ENCODE data around the gene RBM46. TPM values are rescaled to one million over a fixed set of nuclear protein-coding genes. Genes with fewer than 3 reads are reported as not detected.
"Not testable (repeated sequence)": the region's sequence is repeated elsewhere in the genome, so short reads cannot be mapped to it uniquely, and the experiment has no call there.

The RBM46 gene
- total RNA-seq, 1 donor from 2014 or later = 0.15 TPM

DNA sequence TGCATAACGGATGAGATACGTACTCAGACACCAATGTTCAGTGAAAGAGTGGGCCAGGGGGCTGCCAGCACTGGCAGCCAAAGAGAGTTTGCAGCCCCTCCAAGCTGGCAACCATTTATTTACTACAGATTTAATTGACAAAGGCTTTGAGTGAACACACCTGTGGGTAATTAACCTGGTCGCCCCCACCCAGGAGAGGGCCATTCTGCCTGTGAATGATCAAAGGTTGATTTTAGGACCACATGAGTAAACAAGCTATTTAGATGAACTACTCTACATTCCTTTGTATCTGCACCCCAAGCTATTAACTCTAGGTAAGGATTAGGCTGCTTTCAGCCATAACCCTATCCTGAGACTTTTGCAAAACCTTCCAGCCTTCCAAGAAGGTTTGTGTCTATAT, 55.0 kb downstream of the RBM46 start:
- no peak for DNase-seq (ENCODE audit: low spot score)
- no peak for ATAC-seq

GRCh38 chr4:154836513-154836912, 55.4 kb downstream of the RBM46 start:
- no peak for DNase-seq (ENCODE audit: low spot score)
- no peak for ATAC-seq

- DNase-seq (ENCODE audit: low spot score) (no peak), ATAC-seq (no peak)
Measured at GRCh38 chr4:154838155-154838554, 57.1 kb downstream of the RBM46 start.

DNA sequence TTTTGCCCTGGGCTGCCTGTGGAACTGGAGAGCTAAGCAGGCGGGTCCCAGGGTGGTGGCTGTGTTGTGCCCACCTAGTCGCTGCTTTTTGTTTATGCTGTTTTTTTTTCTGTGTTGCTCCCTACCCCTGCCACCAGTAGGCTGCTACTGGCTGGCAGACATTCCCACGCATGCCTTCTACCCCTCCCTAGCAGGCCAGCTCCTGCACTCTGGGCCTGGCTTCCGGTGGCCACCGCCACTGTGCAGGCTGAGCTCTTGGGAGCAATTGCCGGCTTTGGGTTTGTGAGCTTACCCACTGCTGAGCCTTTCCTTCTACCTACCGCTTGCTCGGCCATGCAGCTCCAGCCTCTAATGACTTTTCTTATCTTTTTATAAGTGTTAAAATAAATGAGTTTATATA, 57.6 kb downstream of the RBM46 start:
- ATAC-seq (no peak), DNase-seq (ENCODE audit: low spot score) (no peak)

DNA sequence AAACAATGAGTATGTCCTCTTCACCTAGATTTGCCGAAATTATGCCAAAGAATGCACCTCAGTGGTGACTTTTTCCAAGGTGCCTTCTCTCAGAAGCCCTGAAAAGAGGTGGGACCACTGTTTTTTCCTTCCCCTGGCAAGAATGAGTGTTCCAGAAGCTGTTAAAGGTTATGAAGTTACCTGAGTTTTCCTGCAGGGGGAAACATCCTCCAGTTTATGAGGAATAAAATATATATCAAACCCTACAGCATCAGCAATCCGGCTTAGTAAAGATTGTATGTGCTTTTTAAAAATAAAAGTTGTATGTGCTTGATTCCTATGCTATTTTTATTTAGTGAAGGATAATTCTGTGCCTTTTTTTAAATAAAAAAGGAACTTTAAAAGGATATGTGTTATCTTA, 73.3 kb downstream of the RBM46 start:
- ATAC-seq (no peak), DNase-seq (ENCODE audit: low spot score) (no peak)

- DNase-seq (ENCODE audit: low spot score) (no peak), ATAC-seq (no peak)
Measured at GRCh38 chr4:154858166-154858565, 77.1 kb downstream of the RBM46 start.

DNA sequence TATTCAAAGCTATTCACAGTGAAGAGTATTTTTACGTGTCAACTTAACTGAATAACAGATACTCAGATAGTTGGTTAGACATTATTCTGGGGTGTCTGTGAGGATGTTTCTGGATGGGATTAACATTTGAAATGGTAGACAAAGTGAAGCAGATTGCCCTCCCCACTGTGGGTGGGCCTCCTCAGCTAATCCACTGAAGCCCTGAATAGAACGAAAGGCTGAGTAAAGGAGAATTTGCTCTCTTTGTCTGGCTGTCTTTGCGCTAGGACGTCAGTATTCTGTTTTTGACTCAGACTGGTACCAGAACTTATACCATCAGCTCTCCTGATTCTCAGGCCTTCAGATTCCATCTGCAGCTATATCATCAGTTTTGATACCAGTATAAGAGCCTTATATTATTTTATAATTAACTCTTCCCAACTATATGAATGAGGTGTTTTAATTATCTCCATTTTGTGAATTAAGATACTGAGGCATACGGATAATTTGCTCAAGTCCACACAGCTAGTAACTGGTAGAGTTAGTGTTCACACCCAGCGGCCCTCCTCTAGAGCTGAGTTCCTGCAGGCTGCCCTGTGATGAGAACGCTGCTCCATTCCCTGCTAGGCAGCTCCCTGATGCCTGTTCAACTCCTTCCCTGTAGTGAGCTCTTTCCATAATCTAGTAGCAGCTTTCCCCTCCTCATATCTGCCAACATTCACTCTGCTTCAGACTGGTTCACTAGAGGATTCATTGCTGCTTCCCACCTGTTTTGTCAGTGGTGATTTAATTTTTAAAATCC, 87.5 kb downstream of the RBM46 start:
- no peak for DNase-seq (ENCODE audit: low spot score)
- no peak for ATAC-seq

DNA sequence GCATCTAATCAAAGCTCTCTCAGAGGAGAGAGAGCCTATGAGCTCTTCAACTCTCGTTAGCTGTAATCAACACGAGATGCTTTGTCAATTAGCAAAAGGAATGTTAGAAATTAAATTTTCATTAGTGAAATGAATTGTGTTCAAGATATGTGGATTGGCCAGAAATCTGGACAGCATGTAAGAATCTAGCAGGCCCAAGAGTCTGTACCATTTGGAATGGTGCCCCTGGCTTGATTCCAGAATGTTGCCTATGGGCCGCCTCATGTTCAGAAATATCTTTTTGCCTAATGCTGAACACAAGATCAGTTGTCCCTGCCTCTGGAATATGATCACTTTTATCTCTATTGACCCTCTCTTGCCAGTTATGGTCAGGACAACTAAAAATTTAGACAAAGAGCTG, 88.2 kb downstream of the RBM46 start:
- ATAC-seq = no peak
- DNase-seq (ENCODE audit: low spot score) = no peak

DNA sequence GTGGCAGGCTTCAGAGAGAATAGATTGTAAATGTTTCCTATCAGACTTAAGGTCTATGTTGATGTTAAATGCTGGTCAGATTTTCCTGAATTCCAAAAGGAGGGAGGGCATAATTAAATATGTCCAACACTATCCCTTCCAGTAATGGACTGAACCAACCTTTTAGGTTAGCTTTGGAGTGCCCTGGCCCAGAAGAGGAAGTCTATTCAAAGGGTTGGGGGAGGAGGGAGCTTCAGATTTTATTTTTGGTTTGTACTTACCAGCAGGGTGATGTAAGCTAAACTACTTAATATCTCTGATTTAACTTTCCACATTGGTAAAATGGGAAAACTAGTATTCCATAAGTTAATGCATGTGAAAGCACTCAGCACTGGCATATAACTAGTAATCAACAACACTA, 91.1 kb downstream of the RBM46 start:
- ATAC-seq = no peak

GRCh38 chr4:154874049-154874448, 93.0 kb downstream of the RBM46 start:
- ATAC-seq; DNase-seq (ENCODE audit: low spot score): not testable (repeated sequence)

More for the DNA sequence above, 91.1 kb downstream of the RBM46 start:
- no peak for DNase-seq (ENCODE audit: low spot score)

DNA sequence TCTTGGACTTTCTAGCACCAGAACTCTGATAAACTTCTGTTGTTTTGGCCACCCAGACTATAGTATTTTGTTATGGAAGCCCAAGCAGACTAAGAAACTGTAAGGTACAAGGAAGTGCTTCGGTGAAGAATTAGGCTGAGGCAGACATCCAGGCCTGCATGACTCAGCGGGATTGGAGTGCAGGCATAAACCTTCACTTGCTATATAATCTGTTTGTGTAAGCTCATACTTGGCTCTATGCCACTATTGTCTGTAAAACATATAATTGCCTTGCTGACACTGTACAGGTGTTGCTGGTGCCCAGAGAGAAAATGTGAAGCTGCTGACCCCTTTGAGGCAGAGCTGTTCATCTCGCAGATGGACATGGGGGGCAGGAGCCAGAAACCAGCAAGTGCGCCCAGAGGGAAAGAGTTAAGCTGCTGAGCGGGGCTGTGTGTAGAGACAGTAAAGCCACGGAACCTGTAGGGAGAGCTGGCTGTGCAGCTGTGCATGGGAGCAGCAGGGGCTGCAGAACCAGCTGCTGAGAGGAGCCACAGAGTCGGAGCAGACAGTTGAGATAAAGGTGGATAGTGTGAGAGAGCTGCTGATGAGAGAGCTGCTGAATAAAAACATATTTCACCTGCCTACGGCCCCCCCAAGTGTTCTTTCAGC, 96.2 kb downstream of the RBM46 start:
- DNase-seq (ENCODE audit: low spot score) (no peak), ATAC-seq (no peak)

Other genes starting within 250 kb of the RBM46 start
- gene PLRG1, start 230.9 kb upstream of the RBM46 start, total RNA-seq = 28.3 TPM
- 9,039 TPM for gene FGB, start 218.3 kb upstream of the RBM46 start, total RNA-seq
- 15,070 TPM for gene FGA, start 190.5 kb upstream of the RBM46 start, total RNA-seq
- gene FGG, start 168.6 kb upstream of the RBM46 start, total RNA-seq = 7,950 TPM
- gene LRAT, start 37.3 kb upstream of the RBM46 start, total RNA-seq = 1.6 TPM